MCF 10A (cell line): ENCODE results near the gene SEMA6B. TPM values are rescaled to one million over a fixed set of nuclear protein-coding genes. Genes with fewer than 3 reads are reported as not detected.

Experiments used
- BruUV-seq: library from RNA; stranded (reverse); fragments of 400-500 nt; replicated peaks from 2 replicates; lab custom pipeline; 2021; lab: Mats Ljungman, UMichigan
- CTCF ChIA-PET: fragments of 300-600 bp; sonication (Branson Sonifier 250); formaldehyde crosslinking; extraction: SDS; loops from one replicate; lab custom pipeline; 2021; ENCODE audit warnings: antibody characterized with exemption, inconsistent platforms; lab: Yijun Ruan, JAX
- POLR2A ChIA-PET: fragments of 300-600, 350-650 bp; sonication (Branson Sonifier 250); formaldehyde crosslinking; extraction: SDS; loops from one replicate; lab custom pipeline; 2020; ENCODE audit warnings: antibody characterized with exemption, inconsistent platforms; lab: Yijun Ruan, JAX
- DNase-seq: peaks from one replicate; pipeline ENCODE4 v3.0.0-alpha.2; 2018; ENCODE audit not compliant: unreplicated experiment
- H3K27ac Mint-ChIP-seq: one replicate; pipeline ENCODE4 v1.8.0; 2022; ENCODE audit warnings: mild to moderate bottlenecking, low read depth, mixed read lengths; ENCODE audit not compliant: unreplicated experiment
- H3K27me3 Mint-ChIP-seq: one replicate; pipeline ENCODE4 v1.8.0; 2022; ENCODE audit warnings: mixed read lengths; ENCODE audit not compliant: insufficient read depth, unreplicated experiment
- H3K36me3 Mint-ChIP-seq: one replicate; pipeline ENCODE4 v1.8.0; 2022; ENCODE audit warnings: mild to moderate bottlenecking, moderate library complexity, mixed read lengths; ENCODE audit not compliant: insufficient read depth, unreplicated experiment
- H3K4me1 Mint-ChIP-seq: one replicate; pipeline ENCODE4 v1.8.0; 2022; ENCODE audit warnings: mixed read lengths; ENCODE audit not compliant: insufficient read depth, unreplicated experiment
- H3K4me3 Mint-ChIP-seq: one replicate; pipeline ENCODE4 v1.8.0; 2022; ENCODE audit warnings: mild to moderate bottlenecking, moderate library complexity, mixed read lengths; ENCODE audit not compliant: unreplicated experiment
- H3K9me3 Mint-ChIP-seq: one replicate; pipeline ENCODE4 v1.8.0; 2022; ENCODE audit warnings: mixed read lengths; ENCODE audit not compliant: unreplicated experiment
- intact Hi-C: fragments of 100-400 bp; cut with micrococcal nuclease; formaldehyde crosslinking; loops from 2 replicates; pipeline ENCODE4 v1.14.1; 2022
- total RNA-seq: library from RNA; stranded (reverse); gene quantifications from 2 replicates; pipeline ENCODE4 v1.2.3, GENCODE V29; 2022
- TF ChIP-seq, protein P1 (sequence below): fragments of 200-600 bp; IDR thresholded peaks from one replicate; pipeline ENCODE4 v1.8.0; 2022; ENCODE audit warnings: antibody characterized with exemption, mild to moderate bottlenecking; ENCODE audit not compliant: unreplicated experiment

The SEMA6B gene
- total RNA-seq, 1 experiment from 2014 or later, result 0.54 TPM

DNA sequence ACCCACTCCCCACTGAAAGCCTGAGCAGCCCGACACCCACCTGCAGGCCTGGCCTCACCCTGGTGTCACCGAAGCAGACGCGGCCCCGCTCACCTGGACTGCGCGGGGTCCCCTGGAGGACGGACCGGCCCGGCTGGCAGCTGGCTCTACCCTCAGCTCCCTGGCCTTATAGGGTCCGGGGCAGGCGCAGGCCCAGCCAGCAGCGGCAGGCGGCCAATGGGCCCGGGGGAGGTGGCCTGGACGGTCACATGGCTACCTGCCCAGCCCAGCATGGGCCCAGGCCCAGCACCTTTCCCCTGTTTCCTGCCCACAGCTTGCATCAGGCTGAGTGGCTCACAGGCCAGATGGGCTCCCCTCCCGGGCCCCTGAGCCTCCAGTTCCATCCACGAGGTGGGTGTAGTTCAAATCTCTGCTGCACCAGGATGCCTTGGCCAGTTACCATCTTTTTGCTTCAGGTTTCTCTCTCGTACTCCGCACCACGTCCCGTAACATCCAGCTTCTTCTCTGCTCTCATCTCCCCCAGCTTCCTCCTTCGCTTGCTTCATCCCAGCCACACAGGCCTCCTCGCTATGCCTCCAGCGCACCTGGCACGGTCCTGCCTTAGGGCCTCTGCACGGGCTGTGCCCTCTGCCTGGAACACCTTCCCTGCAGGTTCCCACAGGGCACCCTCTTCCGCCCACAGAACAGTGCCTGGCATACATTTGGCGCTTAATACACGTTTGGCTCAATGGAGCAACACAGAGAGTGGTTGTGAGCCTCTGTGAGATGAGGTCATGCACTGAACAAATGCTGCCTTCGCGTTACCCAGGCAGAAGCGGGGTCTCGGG, 40.9 kb downstream of the SEMA6B start, which contains the start of gene PLIN4:
TSS of gene PLIN4 (minus strand) at position 142 of the 827 bp plus-strand sequence. CDS start 214 bp downstream, outside the sequence.
- TF ChIP-seq, protein P1, sequence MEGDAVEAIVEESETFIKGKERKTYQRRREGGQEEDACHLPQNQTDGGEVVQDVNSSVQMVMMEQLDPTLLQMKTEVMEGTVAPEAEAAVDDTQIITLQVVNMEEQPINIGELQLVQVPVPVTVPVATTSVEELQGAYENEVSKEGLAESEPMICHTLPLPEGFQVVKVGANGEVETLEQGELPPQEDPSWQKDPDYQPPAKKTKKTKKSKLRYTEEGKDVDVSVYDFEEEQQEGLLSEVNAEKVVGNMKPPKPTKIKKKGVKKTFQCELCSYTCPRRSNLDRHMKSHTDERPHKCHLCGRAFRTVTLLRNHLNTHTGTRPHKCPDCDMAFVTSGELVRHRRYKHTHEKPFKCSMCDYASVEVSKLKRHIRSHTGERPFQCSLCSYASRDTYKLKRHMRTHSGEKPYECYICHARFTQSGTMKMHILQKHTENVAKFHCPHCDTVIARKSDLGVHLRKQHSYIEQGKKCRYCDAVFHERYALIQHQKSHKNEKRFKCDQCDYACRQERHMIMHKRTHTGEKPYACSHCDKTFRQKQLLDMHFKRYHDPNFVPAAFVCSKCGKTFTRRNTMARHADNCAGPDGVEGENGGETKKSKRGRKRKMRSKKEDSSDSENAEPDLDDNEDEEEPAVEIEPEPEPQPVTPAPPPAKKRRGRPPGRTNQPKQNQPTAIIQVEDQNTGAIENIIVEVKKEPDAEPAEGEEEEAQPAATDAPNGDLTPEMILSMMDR, result no peak
- H3K27ac Mint-ChIP-seq, result peak within 1 kb of the TSS; percentile 72
- DNase-seq, result peak; percentile 60
- intact Hi-C loops, result no loop called here
- no peaks in the 10 kb centered on the region for H3K27me3 Mint-ChIP-seq
- ChIA-PET POLR2A (no interaction called here), CTCF (interaction anchor here (0.6 kb wide), 2 partner anchors 36 to 352 kb away, joined by 3 to 4 read pairs; no protein-coding TSS in a partner anchor)
- peaks cover 6% of the 10 kb centered on the region for H3K36me3 Mint-ChIP-seq
- no peaks in the 10 kb centered on the region for H3K9me3 Mint-ChIP-seq
- peaks cover 20% of the 10 kb centered on the region for H3K4me1 Mint-ChIP-seq
- no peak within 1 kb of the TSS for H3K4me3 Mint-ChIP-seq
- no TSS peak for BruUV-seq

DNA sequence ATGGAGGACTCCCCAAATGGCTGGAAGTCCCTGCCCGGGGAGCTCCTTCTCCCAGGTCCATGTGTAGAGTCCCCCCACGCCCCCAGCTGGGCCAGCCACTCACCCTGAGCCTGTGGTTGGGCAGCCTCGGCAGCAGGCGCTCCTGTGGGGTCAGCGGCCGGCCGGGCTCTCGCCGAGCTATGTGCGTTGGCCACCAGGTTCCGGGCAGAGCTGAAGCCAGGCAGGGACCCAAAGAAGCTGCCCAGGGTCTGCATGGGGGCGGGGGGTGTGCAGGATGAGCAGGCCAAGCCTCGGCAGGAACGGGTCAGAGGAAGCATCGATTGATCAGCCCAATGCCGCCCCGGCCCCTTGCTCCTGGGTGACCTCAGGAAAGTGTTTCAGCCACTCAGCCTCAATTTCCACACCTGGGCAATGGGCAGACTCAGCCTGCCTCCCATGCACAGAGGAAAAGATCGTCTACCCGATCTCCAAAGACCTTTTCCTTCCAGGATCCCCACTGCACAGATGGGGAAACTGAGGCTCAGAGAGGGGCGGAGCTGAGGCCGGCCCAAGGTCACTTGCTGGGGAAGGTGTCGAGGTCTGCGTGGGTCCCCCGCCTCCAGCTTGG, 41.9 kb downstream of the SEMA6B start:
- H3K27me3 Mint-ChIP-seq, result no peaks in the 10 kb centered on the region

GRCh38 chr19:4516939-4517300, 42.6 kb downstream of the SEMA6B start:
- CTCF ChIA-PET, result interaction anchor here (0.5 to 0.9 kb wide), 4 partner anchors 30 to 176 kb away, joined by 3 to 4 read pairs (median 3); no protein-coding TSS in a partner anchor
- POLR2A ChIA-PET, result interaction anchor here (0.8 kb wide), 1 partner anchor 24 kb away, joined by 6 read pairs; no protein-coding TSS in a partner anchor
- intact Hi-C loops, result no loop called here
- no peak for DNase-seq
- no peak overlapping the region for H3K4me3 Mint-ChIP-seq
- H3K4me1 Mint-ChIP-seq, result peaks cover 20% of the 10 kb centered on the region
- H3K27me3 Mint-ChIP-seq, result no peaks in the 10 kb centered on the region
- peaks cover 6% of the 10 kb centered on the region for H3K36me3 Mint-ChIP-seq
- H3K9me3 Mint-ChIP-seq, result no peaks in the 10 kb centered on the region
- H3K27ac Mint-ChIP-seq, result no peak overlapping the region
- TF ChIP-seq, protein P1, result no peak
- BruUV-seq, result no TSS peak

More for the DNA sequence above, 41.9 kb downstream of the SEMA6B start:
- intact Hi-C loops, result no loop called here
- H3K4me3 Mint-ChIP-seq, result no peak overlapping the region
- BruUV-seq, result no TSS peak
- no peak for DNase-seq
- no peaks in the 10 kb centered on the region for H3K9me3 Mint-ChIP-seq
- peaks cover 6% of the 10 kb centered on the region for H3K36me3 Mint-ChIP-seq
- no peak overlapping the region for H3K27ac Mint-ChIP-seq
- POLR2A ChIA-PET, result no interaction called here
- H3K4me1 Mint-ChIP-seq, result peaks cover 20% of the 10 kb centered on the region
- TF ChIP-seq, protein P1, result no peak
- CTCF ChIA-PET, result interaction anchor here (0.5 to 0.9 kb wide), 4 partner anchors 30 to 111 kb away, joined by 3 read pairs; no protein-coding TSS in a partner anchor
